NCI-H1048 (cell line): ENCODE measurements around the gene RNASE7.
"Not testable (repeated sequence)": the region's sequence is repeated elsewhere in the genome, so short reads cannot be mapped to it uniquely, and the experiment has no call there.

ENCODE experiments used
- DNase-seq: peaks from one replicate; lab custom pipeline; 2025; lab: John Stamatoyannopoulos, UW

The RNASE7 gene

GRCh38 chr14:21023817-21024584 lies 18.2 kb upstream of the RNASE7 start:
- no peak for DNase-seq

GRCh38 chr14:21024585-21025370 lies 17.4 kb upstream of the RNASE7 start, which contains the start of gene NDRG2:
TSS of gene NDRG2 (minus strand) at chr14:21025061. CDS start at chr14:21023315, 1,746 bp downstream.
- peak; percentile 45 for DNase-seq

- DNase-seq, result no peak
Observed at GRCh38 chr14:21025371-21026273, 16.5 kb upstream of the RNASE7 start.

- no peak for DNase-seq
Observed at GRCh38 chr14:21026274-21026987, 15.7 kb upstream of the RNASE7 start.

GRCh38 chr14:21026988-21027315 lies 15.2 kb upstream of the RNASE7 start:
- DNase-seq, result no peak

- no peak for DNase-seq
Observed at GRCh38 chr14:21029917-21030316, 12.2 kb upstream of the RNASE7 start, which contains the start of gene TPPP2. TSS of gene TPPP2 (plus strand) at chr14:21030217. CDS start at chr14:21030582, 365 bp downstream.

GRCh38 chr14:21030531-21030930 lies 11.6 kb upstream of the RNASE7 start:
- DNase-seq, result no peak

- DNase-seq, result no peak
Observed at GRCh38 chr14:21032326-21033132, 9.6 kb upstream of the RNASE7 start.

GRCh38 chr14:21033133-21033698 lies 8.9 kb upstream of the RNASE7 start:
- DNase-seq, result no peak

GRCh38 chr14:21034707-21035106 lies 7.5 kb upstream of the RNASE7 start, which contains the start of gene RNASE13:
TSS of gene RNASE13 (minus strand) at chr14:21034807. CDS start at chr14:21034288, 519 bp downstream.
- DNase-seq, result no peak

GRCh38 chr14:21036751-21037150 lies 5.4 kb upstream of the RNASE7 start:
- no peak for DNase-seq

GRCh38 chr14:21037156-21037555 lies 5.0 kb upstream of the RNASE7 start:
- DNase-seq, result no peak

GRCh38 chr14:21038441-21039422 lies 3.4 kb upstream of the RNASE7 start:
- no peak for DNase-seq

- DNase-seq, result no peak
Observed at GRCh38 chr14:21039585-21040369, 2.4 kb upstream of the RNASE7 start.

GRCh38 chr14:21040370-21040925 lies 1.7 kb upstream of the RNASE7 start:
- DNase-seq, result no peak

GRCh38 chr14:21040941-21041340 lies 1.2 kb upstream of the RNASE7 start:
- not testable (repeated sequence) for DNase-seq

- DNase-seq, result no peak
Observed at GRCh38 chr14:21042918-21043317, 756 bp downstream of the RNASE7 start.
